Astrocyte (in vitro differentiated cells and primary cell): ENCODE measurements around the gene C1orf159. TPM values are rescaled to one million over a fixed set of nuclear protein-coding genes. Genes with fewer than 3 reads are reported as not detected.

Source experiments
- DNase-seq: peaks from one replicate; pipeline ENCODE4 v3.0.0-alpha.2; 2010; ENCODE audit warnings: low read depth
- FAIRE-seq: peaks from 2 replicates; lab custom pipeline; 2011; peaks lifted over from hg19 to GRCh38; lab: Jason Lieb, UNC
- H2AFZ ChIP-seq: 2 replicates; pipeline ENCODE4 v1.6.0; 2012; ENCODE audit warnings: low read depth, low read length, inconsistent platforms
- H3K27ac ChIP-seq: 2 replicates; pipeline ENCODE4 v1.5.1; 2011; ENCODE audit warnings: low read depth, low read length, inconsistent platforms
- H3K27me3 ChIP-seq: 2 replicates; pipeline ENCODE4 v1.6.0; 2011; ENCODE audit warnings: low read length, inconsistent platforms; ENCODE audit not compliant: insufficient read depth
- H3K36me3 ChIP-seq: 2 replicates; pipeline ENCODE4 v1.5.1; 2011; ENCODE audit warnings: low read length, inconsistent platforms; ENCODE audit not compliant: insufficient read depth
- H3K4me1 ChIP-seq: 2 replicates; pipeline ENCODE4 v1.5.1; 2011; ENCODE audit warnings: low read length, inconsistent platforms; ENCODE audit not compliant: insufficient read depth
- H3K4me2 ChIP-seq: 2 replicates; pipeline ENCODE4 v1.6.0; 2012; ENCODE audit warnings: low read length, inconsistent platforms
- H3K4me3 ChIP-seq: 2 replicates; pipeline ENCODE4 v1.5.1; 2011; ENCODE audit warnings: low read depth, mild to moderate bottlenecking, low read length, inconsistent platforms; ENCODE audit not compliant: insufficient read depth
- H3K79me2 ChIP-seq: 2 replicates; pipeline ENCODE4 v1.6.0; 2012; ENCODE audit warnings: mild to moderate bottlenecking, low read length, inconsistent platforms; ENCODE audit not compliant: insufficient read depth
- H3K9ac ChIP-seq: 2 replicates; pipeline ENCODE4 v1.6.0; 2012; ENCODE audit warnings: mild to moderate bottlenecking, low read length, inconsistent platforms
- H3K9me3 ChIP-seq: 2 replicates; pipeline ENCODE4 v1.5.1; 2012; ENCODE audit warnings: low read depth, mild to moderate bottlenecking, low read length, inconsistent platforms; ENCODE audit not compliant: insufficient read depth
- H4K20me1 ChIP-seq: 2 replicates; pipeline ENCODE4 v1.6.0; 2012; ENCODE audit warnings: low read length, inconsistent platforms; ENCODE audit not compliant: insufficient read depth
- H3K27ac Mint-ChIP-seq: one replicate; pipeline ENCODE4 v1.8.0; 2021; ENCODE audit warnings: mild to moderate bottlenecking, mixed read lengths; ENCODE audit not compliant: unreplicated experiment
- H3K27me3 Mint-ChIP-seq: one replicate; pipeline ENCODE4 v1.8.0; 2021; ENCODE audit warnings: low read depth, mixed read lengths; ENCODE audit not compliant: unreplicated experiment
- H3K36me3 Mint-ChIP-seq: one replicate; pipeline ENCODE4 v1.8.0; 2021; ENCODE audit warnings: low read depth, mixed read lengths; ENCODE audit not compliant: unreplicated experiment
- H3K4me1 Mint-ChIP-seq: one replicate; pipeline ENCODE4 v1.8.0; 2021; ENCODE audit warnings: low read depth, mixed read lengths; ENCODE audit not compliant: unreplicated experiment
- H3K4me3 Mint-ChIP-seq: one replicate; pipeline ENCODE4 v1.8.0; 2021; ENCODE audit warnings: mild to moderate bottlenecking, moderate library complexity, mixed read lengths; ENCODE audit not compliant: unreplicated experiment
- H3K9me3 Mint-ChIP-seq: one replicate; pipeline ENCODE4 v1.8.0; 2021; ENCODE audit warnings: mild to moderate bottlenecking, mixed read lengths; ENCODE audit not compliant: unreplicated experiment
- EZH2 ChIP-seq: IDR thresholded peaks from 2 replicates; pipeline ENCODE4 v1.6.1; 2012; ENCODE audit warnings: mild to moderate bottlenecking, low read length, inconsistent platforms; ENCODE audit not compliant: insufficient read depth
- total RNA-seq: library from RNA; stranded (reverse); gene quantifications from 2 replicates; pipeline ENCODE4 v1.2.1, GENCODE V29; 2021
- TF ChIP-seq, protein P1 (sequence below): IDR thresholded peaks from 2 replicates; pipeline ENCODE4 v1.5.1; 2011; ENCODE audit warnings: low read depth, mild to moderate bottlenecking, inconsistent platforms, low read length, moderate library complexity; ENCODE audit not compliant: insufficient read depth

C1orf159 gene
- total RNA-seq, 1 donor from 2014 or later = 13.9 TPM

GRCh38 chr1:1118876-1119220, 3.0 kb upstream of the C1orf159 start:
- Histone ChIP-seq H3K4me3 (no peak overlapping the region), H3K9me3 (no peaks in the 10 kb centered on the region), H3K79me2 (peaks cover 12% of the 10 kb centered on the region), H3K27ac (no peak overlapping the region), H2AFZ (no peak overlapping the region), H3K36me3 (no peaks in the 10 kb centered on the region), H3K27me3 (peaks cover 3% of the 10 kb centered on the region), H4K20me1 (no peaks in the 10 kb centered on the region), H3K4me2 (no peak overlapping the region), H3K4me1 (no peaks in the 10 kb centered on the region), H3K9ac (no peak overlapping the region)
- Mint-ChIP-seq H3K4me3 (no peak overlapping the region), H3K4me1 (no peaks in the 10 kb centered on the region), H3K27me3 (peaks cover 21% of the 10 kb centered on the region), H3K36me3 (no peaks in the 10 kb centered on the region), H3K27ac (no peak overlapping the region), H3K9me3 (no peaks in the 10 kb centered on the region)
- TF ChIP-seq, protein P1, sequence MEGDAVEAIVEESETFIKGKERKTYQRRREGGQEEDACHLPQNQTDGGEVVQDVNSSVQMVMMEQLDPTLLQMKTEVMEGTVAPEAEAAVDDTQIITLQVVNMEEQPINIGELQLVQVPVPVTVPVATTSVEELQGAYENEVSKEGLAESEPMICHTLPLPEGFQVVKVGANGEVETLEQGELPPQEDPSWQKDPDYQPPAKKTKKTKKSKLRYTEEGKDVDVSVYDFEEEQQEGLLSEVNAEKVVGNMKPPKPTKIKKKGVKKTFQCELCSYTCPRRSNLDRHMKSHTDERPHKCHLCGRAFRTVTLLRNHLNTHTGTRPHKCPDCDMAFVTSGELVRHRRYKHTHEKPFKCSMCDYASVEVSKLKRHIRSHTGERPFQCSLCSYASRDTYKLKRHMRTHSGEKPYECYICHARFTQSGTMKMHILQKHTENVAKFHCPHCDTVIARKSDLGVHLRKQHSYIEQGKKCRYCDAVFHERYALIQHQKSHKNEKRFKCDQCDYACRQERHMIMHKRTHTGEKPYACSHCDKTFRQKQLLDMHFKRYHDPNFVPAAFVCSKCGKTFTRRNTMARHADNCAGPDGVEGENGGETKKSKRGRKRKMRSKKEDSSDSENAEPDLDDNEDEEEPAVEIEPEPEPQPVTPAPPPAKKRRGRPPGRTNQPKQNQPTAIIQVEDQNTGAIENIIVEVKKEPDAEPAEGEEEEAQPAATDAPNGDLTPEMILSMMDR = no peak
- no peak for TF ChIP-seq EZH2
- FAIRE-seq = no peak
- no peak for DNase-seq

DNA sequence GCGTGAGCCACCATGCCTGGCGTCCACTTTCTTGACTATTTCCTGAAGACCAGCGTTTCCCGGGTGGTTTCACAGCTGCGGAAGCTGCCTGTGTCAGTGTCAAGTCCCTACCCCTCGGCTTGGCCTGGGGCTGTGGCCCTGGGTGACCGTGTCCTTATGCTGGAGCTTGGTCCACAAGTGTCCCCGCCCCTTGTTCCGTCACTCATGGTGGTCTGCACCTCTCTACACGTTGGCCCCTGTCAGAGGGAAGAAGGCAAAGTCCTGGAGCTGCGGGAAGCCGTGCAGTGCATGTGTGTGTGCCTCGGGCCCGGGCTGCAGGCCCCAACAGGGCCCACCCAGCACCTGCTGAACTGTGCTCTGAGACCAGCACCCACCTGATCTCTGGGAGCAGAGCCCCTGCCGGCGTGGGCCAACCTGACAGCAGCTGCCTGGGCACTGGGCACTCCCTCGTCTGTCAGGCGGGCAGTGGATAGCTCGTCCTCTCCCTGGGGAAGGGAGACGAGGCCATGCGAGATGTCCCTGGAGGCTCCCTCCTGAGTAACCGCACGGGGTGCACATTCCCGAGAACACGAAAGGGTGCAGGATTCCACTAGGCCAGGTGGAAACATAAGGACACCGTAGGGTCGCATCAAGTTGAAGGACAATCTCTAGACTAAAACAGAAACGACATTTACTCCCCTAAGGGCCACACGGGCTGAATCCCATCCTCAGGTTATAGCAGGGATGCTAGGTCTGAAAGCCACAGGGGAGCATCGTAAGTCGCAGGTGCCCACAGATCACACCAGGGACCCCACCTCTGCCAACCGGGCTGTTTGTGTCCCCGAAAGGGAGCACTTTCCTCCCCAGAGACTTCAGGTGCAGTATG, 2.4 kb upstream of the C1orf159 start:
- peaks cover 2% of the 10 kb centered on the region for H3K9me3 Mint-ChIP-seq
- Histone ChIP-seq H3K27me3 (peaks cover 3% of the 10 kb centered on the region), H3K9me3 (peaks cover 4% of the 10 kb centered on the region), H3K9ac (no peak overlapping the region), H4K20me1 (no peaks in the 10 kb centered on the region), H3K4me1 (no peaks in the 10 kb centered on the region), H3K4me3 (no peak overlapping the region), H3K27ac (no peak overlapping the region), H2AFZ (no peak overlapping the region), H3K79me2 (peaks cover 17% of the 10 kb centered on the region), H3K4me2 (no peak overlapping the region), H3K36me3 (no peaks in the 10 kb centered on the region)
- H3K27ac Mint-ChIP-seq = no peak overlapping the region
- FAIRE-seq (no peak), DNase-seq (no peak)
- H3K4me1 Mint-ChIP-seq = no peaks in the 10 kb centered on the region
- H3K27me3 Mint-ChIP-seq = peaks cover 21% of the 10 kb centered on the region
- H3K4me3 Mint-ChIP-seq = no peak overlapping the region
- peaks cover 2% of the 10 kb centered on the region for H3K36me3 Mint-ChIP-seq
- TF ChIP-seq, protein P1 = no peak
- no peak for TF ChIP-seq EZH2

DNA sequence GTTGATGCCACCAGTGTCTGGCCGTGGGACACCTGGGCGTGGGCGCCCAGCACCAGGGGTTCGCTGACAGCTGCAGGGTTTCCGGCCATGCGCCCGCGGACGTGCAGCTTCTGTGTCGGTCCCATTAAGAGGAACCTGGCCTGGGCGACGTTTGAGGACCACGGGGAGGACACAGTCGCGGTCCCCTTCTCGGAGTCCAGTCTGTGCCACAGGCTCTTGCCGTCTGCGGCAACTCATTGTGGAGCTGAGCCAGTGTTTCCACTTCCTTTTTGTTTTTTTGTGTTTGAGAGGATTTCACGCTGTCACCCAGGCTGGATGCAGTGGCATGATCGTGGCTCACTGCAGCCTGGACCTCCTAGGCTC, 1.6 kb upstream of the C1orf159 start:
- Histone ChIP-seq H3K9me3 (peaks cover 6% of the 10 kb centered on the region), H3K4me1 (no peaks in the 10 kb centered on the region), H2AFZ (no peak overlapping the region), H3K79me2 (peaks cover 21% of the 10 kb centered on the region), H3K4me3 (no peak overlapping the region), H3K9ac (no peak overlapping the region), H3K27ac (no peak overlapping the region), H3K27me3 (peaks cover 3% of the 10 kb centered on the region), H3K4me2 (no peak overlapping the region), H3K36me3 (no peaks in the 10 kb centered on the region), H4K20me1 (peaks cover 2% of the 10 kb centered on the region)
- no peak for FAIRE-seq
- no peaks in the 10 kb centered on the region for H3K4me1 Mint-ChIP-seq
- no peak for DNase-seq
- peaks cover 4% of the 10 kb centered on the region for H3K9me3 Mint-ChIP-seq
- TF ChIP-seq EZH2 = no peak
- TF ChIP-seq, protein P1 = no peak
- peaks cover 5% of the 10 kb centered on the region for H3K36me3 Mint-ChIP-seq
- peak overlapping the region; percentile 34 for H3K4me3 Mint-ChIP-seq
- H3K27me3 Mint-ChIP-seq = peaks cover 19% of the 10 kb centered on the region
- H3K27ac Mint-ChIP-seq = no peak overlapping the region
